ENCODE results near the gene EIF2B5.

GRCh38 chr3:184165543-184165942, 30.4 kb downstream of the EIF2B5 start:
- TF ChIP-seq CTCF (IDR thresholded peaks at IDR 0.05; ENCODE audit: poor library complexity): no peak
- no peak for TF ChIP-seq EZH2 (IDR thresholded peaks at IDR 0.05; ENCODE audit: borderline replicate concordance)

All from hepatocyte (in vitro differentiated cells).